ENCODE data around the gene EDRF1.

Gene EDRF1

GRCh38 chr10:125769175-125769574 lies 49.7 kb downstream of the EDRF1 start:
- no peaks in the 10 kb centered on the region for H4K20me1 ChIP-seq (ENCODE audit: insufficient read depth, low read length)
- no peak overlapping the region for H3K4me2 ChIP-seq (ENCODE audit: low read depth, low read length)
- no peaks in the 10 kb centered on the region for H3K9me3 ChIP-seq (replicated peaks; ENCODE audit: insufficient read depth, low read length)
- H3K27ac ChIP-seq (ENCODE audit: low read length): no peak overlapping the region
- H3K4me1 ChIP-seq (ENCODE audit: low read length): no peaks in the 10 kb centered on the region
- H3K79me2 ChIP-seq (ENCODE audit: low read length): no peaks in the 10 kb centered on the region
- no peak overlapping the region for H3K4me3 ChIP-seq (ENCODE audit: low read length)
- H3K9ac ChIP-seq (ENCODE audit: low read length): no peak overlapping the region
- H3F3A ChIP-seq (ENCODE audit: insufficient read depth, low read length): no peaks in the 10 kb centered on the region; the same call in 1 of the 2 replicates
- no peaks in the 10 kb centered on the region for H3K27me3 ChIP-seq (replicated peaks; ENCODE audit: insufficient read depth, low read length)
- TF ChIP-seq EZH2phosphoT487 (IDR thresholded peaks at IDR 0.05; ENCODE audit: low read length): no peak
- no peaks in the 10 kb centered on the region for H3K9me2 ChIP-seq (replicated peaks; ENCODE audit: insufficient read depth, low read length)
- no peak for DNase-seq
- H3K36me3 ChIP-seq (replicated peaks; ENCODE audit: insufficient read depth, low read length): 0 out of 2 replicates have a peak, but pooled peaks cover 5% of the 10 kb centered on the region
- no peak overlapping the region for H2AFZ ChIP-seq (ENCODE audit: low read length)

- H3F3A ChIP-seq (ENCODE audit: insufficient read depth, low read length): no peaks in the 10 kb centered on the region; the same call in 1 of the 2 replicates
- no peak overlapping the region for H3K9ac ChIP-seq (ENCODE audit: low read length)
- no peak overlapping the region for H2AFZ ChIP-seq (ENCODE audit: low read length)
- H3K27ac ChIP-seq (ENCODE audit: low read length): no peak overlapping the region
- no peak for DNase-seq
- H4K20me1 ChIP-seq (ENCODE audit: insufficient read depth, low read length): no peaks in the 10 kb centered on the region
- H3K9me2 ChIP-seq (replicated peaks; ENCODE audit: insufficient read depth, low read length): no peaks in the 10 kb centered on the region
- TF ChIP-seq CTCF (IDR thresholded peaks at IDR 0.05; ENCODE audit: low read length) (no peak), EZH2 (optimal IDR thresholded peaks at IDR 0.05; ENCODE audit: low read depth, low read length) (no peak), EZH2phosphoT487 (IDR thresholded peaks at IDR 0.05; ENCODE audit: low read length) (no peak)
- H3K9me3 ChIP-seq (replicated peaks; ENCODE audit: insufficient read depth, low read length): no peaks in the 10 kb centered on the region
- no peak overlapping the region for H3K4me2 ChIP-seq (ENCODE audit: low read depth, low read length)
- H3K4me1 ChIP-seq (ENCODE audit: low read length): no peaks in the 10 kb centered on the region
- no peaks in the 10 kb centered on the region for H3K27me3 ChIP-seq (replicated peaks; ENCODE audit: insufficient read depth, low read length)
- H3K36me3 ChIP-seq (replicated peaks; ENCODE audit: insufficient read depth, low read length): 0 out of 2 replicates have a peak, but pooled peaks cover 2% of the 10 kb centered on the region
- H3K4me3 ChIP-seq (ENCODE audit: low read length): no peak overlapping the region
- no peaks in the 10 kb centered on the region for H3K79me2 ChIP-seq (ENCODE audit: low read length)
Observed at GRCh38 chr10:125770844-125771243, 51.3 kb downstream of the EDRF1 start.

GRCh38 chr10:125772112-125772863 lies 52.8 kb downstream of the EDRF1 start:
- Histone ChIP-seq H3K9me3 (replicated peaks; ENCODE audit: insufficient read depth, low read length) (no peaks in the 10 kb centered on the region), H3K27me3 (replicated peaks; ENCODE audit: insufficient read depth, low read length) (no peaks in the 10 kb centered on the region), H4K20me1 (ENCODE audit: insufficient read depth, low read length) (no peaks in the 10 kb centered on the region), H3K4me1 (ENCODE audit: low read length) (no peaks in the 10 kb centered on the region), H3K4me2 (ENCODE audit: low read depth, low read length) (no peak overlapping the region), H2AFZ (ENCODE audit: low read length) (no peak overlapping the region), H3F3A (ENCODE audit: insufficient read depth, low read length) (no peaks in the 10 kb centered on the region), H3K4me3 (ENCODE audit: low read length) (no peak overlapping the region), H3K36me3 (replicated peaks; ENCODE audit: insufficient read depth, low read length) (no peaks in the 10 kb centered on the region), H3K79me2 (ENCODE audit: low read length) (no peaks in the 10 kb centered on the region), H3K27ac (ENCODE audit: low read length) (no peak overlapping the region), H3K9me2 (replicated peaks; ENCODE audit: insufficient read depth, low read length) (no peaks in the 10 kb centered on the region), H3K9ac (ENCODE audit: low read length) (no peak overlapping the region)
- TF ChIP-seq CTCF (IDR thresholded peaks at IDR 0.05; ENCODE audit: low read length) (no peak), EZH2phosphoT487 (IDR thresholded peaks at IDR 0.05; ENCODE audit: low read length) (no peak), EZH2 (optimal IDR thresholded peaks at IDR 0.05; ENCODE audit: low read depth, low read length) (no peak)
- DNase-seq: no peak

GRCh38 chr10:125772864-125773180 lies 53.3 kb downstream of the EDRF1 start:
- no peak overlapping the region for H2AFZ ChIP-seq (ENCODE audit: low read length)
- H3K9me2 ChIP-seq (replicated peaks; ENCODE audit: insufficient read depth, low read length): no peaks in the 10 kb centered on the region
- H3K27me3 ChIP-seq (replicated peaks; ENCODE audit: insufficient read depth, low read length): no peaks in the 10 kb centered on the region
- H3F3A ChIP-seq (ENCODE audit: insufficient read depth, low read length): no peaks in the 10 kb centered on the region
- H3K79me2 ChIP-seq (ENCODE audit: low read length): no peaks in the 10 kb centered on the region
- H3K4me1 ChIP-seq (ENCODE audit: low read length): no peaks in the 10 kb centered on the region
- no peak for DNase-seq
- H3K36me3 ChIP-seq (replicated peaks; ENCODE audit: insufficient read depth, low read length): no peaks in the 10 kb centered on the region
- H4K20me1 ChIP-seq (ENCODE audit: insufficient read depth, low read length): no peaks in the 10 kb centered on the region
- H3K9ac ChIP-seq (ENCODE audit: low read length): no peak overlapping the region
- H3K9me3 ChIP-seq (replicated peaks; ENCODE audit: insufficient read depth, low read length): no peaks in the 10 kb centered on the region
- no peak overlapping the region for H3K4me2 ChIP-seq (ENCODE audit: low read depth, low read length)
- no peak overlapping the region for H3K27ac ChIP-seq (ENCODE audit: low read length)
- no peak overlapping the region for H3K4me3 ChIP-seq (ENCODE audit: low read length)
- no peak for TF ChIP-seq CTCF (IDR thresholded peaks at IDR 0.05; ENCODE audit: low read length)
